Nephron (organoid): ENCODE data around the gene POLR1C.
"Not testable (repeated sequence)": the region's sequence is repeated elsewhere in the genome, so short reads cannot be mapped to it uniquely, and the experiment has no call there.

ENCODE experiments used
- H3K27ac Mint-ChIP-seq, 3 experiments: 2 replicates each; pipeline ENCODE4 v1.8.0; 2020; ENCODE audit warnings: mixed read lengths in 3 of 3, mild to moderate bottlenecking in 2 of 3, moderate library complexity in 1 of 3
- H3K27me3 Mint-ChIP-seq: 2 replicates; pipeline ENCODE4 v1.8.0; 2021; ENCODE audit warnings: low read depth, mild to moderate bottlenecking, moderate library complexity, mixed read lengths
- H3K36me3 Mint-ChIP-seq: 2 replicates; pipeline ENCODE4 v1.8.0; 2020; ENCODE audit warnings: low read depth, mixed read lengths
- H3K4me1 Mint-ChIP-seq: 2 replicates; pipeline ENCODE4 v1.8.0; 2020; ENCODE audit warnings: mixed read lengths
- H3K4me3 Mint-ChIP-seq, 3 experiments: 2 replicates each; pipeline ENCODE4 v1.8.0; 2020; ENCODE audit warnings: mild to moderate bottlenecking in 3 of 3, mixed read lengths in 3 of 3, moderate library complexity in 2 of 3
- H3K9me3 Mint-ChIP-seq: 2 replicates; pipeline ENCODE4 v1.8.0; 2020; ENCODE audit warnings: mixed read lengths
- TF ChIP-seq, protein P1 (sequence below), 3 experiments: fragments of 200-600 bp; sonication (generic); IDR thresholded peaks; one replicate each; pipeline ENCODE4 v1.5.0; 2021; ENCODE audit warnings: antibody characterized with exemption in 3 of 3; ENCODE audit not compliant: unreplicated experiment in 3 of 3

The POLR1C gene

DNA sequence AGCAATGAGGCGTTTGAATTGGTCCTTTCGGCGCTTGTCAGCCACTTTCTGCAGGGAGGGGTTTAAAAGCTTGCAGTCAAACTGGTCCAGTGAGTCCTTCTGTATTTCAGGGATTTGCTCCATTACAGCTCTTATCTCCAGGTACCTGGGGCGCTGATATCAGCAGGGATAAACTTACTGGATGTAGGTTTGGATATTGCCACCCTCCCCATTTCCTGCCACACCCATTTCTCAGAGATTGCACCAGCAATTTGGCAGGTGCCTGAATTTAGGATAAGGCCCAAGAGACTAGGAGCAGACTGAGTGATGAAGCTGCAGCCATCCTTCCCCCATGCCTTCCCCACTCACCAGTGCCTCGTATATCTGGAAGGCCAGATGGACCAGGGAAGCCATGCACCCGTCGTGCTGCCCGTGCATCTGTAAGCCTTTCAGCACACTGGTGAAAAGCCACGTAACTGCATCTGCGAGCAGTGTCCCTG lies 7.6 kb downstream of the POLR1C start:
- TF ChIP-seq, protein P1, sequence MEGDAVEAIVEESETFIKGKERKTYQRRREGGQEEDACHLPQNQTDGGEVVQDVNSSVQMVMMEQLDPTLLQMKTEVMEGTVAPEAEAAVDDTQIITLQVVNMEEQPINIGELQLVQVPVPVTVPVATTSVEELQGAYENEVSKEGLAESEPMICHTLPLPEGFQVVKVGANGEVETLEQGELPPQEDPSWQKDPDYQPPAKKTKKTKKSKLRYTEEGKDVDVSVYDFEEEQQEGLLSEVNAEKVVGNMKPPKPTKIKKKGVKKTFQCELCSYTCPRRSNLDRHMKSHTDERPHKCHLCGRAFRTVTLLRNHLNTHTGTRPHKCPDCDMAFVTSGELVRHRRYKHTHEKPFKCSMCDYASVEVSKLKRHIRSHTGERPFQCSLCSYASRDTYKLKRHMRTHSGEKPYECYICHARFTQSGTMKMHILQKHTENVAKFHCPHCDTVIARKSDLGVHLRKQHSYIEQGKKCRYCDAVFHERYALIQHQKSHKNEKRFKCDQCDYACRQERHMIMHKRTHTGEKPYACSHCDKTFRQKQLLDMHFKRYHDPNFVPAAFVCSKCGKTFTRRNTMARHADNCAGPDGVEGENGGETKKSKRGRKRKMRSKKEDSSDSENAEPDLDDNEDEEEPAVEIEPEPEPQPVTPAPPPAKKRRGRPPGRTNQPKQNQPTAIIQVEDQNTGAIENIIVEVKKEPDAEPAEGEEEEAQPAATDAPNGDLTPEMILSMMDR (IDR thresholded peaks at IDR 0.05; ENCODE audit: unreplicated experiment in 3 of 3): no peak
- Mint-ChIP-seq H3K36me3 (peaks cover 77% of the 10 kb centered on the region), H3K27me3 (peaks cover 3% of the 10 kb centered on the region), H3K27ac (no peak overlapping the region), H3K4me1 (no peaks in the 10 kb centered on the region), H3K4me3 (no peak overlapping the region), H3K9me3 (no peaks in the 10 kb centered on the region)

GRCh38 chr6:43532201-43532600 lies 15.3 kb downstream of the POLR1C start:
- Mint-ChIP-seq H3K4me3 (no peak overlapping the region), H3K36me3 (peaks cover 50% of the 10 kb centered on the region), H3K27me3 (peaks cover 3% of the 10 kb centered on the region), H3K4me1 (no peaks in the 10 kb centered on the region), H3K9me3 (no peaks in the 10 kb centered on the region), H3K27ac (no peak overlapping the region)
- TF ChIP-seq, protein P1 (IDR thresholded peaks at IDR 0.05; ENCODE audit: unreplicated experiment in 3 of 3): no peak

DNA sequence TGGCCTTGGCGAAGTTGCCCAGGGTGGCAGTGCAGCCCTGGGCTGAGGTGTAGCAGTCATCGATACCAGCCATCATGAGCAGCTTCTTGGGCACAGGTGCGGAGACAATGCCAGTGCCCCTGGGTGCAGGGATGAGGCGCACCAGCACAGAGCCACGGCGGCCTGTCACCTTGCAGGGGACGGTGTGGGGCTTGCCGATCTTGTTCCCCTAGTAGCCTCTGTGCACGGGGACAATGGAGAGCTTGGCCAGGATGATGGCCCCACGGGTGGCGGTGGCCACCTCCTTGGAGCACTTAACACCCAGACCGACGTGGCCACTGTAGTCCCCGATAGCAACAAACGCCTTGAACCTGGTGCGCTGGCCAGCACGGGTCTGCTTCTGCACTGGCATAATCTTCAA lies 22.1 kb downstream of the POLR1C start:
- not testable (repeated sequence) for H3K27me3 Mint-ChIP-seq, H3K9me3 Mint-ChIP-seq, H3K27ac Mint-ChIP-seq, H3K4me3 Mint-ChIP-seq, H3K4me1 Mint-ChIP-seq
- peaks cover 41% of the 10 kb centered on the region for H3K36me3 Mint-ChIP-seq

- H3K36me3 Mint-ChIP-seq: peaks cover 42% of the 10 kb centered on the region
- not testable (repeated sequence) for H3K4me1 Mint-ChIP-seq, H3K27ac Mint-ChIP-seq, H3K9me3 Mint-ChIP-seq, H3K4me3 Mint-ChIP-seq, H3K27me3 Mint-ChIP-seq
Measured at GRCh38 chr6:43539409-43539808, 22.5 kb downstream of the POLR1C start.

DNA sequence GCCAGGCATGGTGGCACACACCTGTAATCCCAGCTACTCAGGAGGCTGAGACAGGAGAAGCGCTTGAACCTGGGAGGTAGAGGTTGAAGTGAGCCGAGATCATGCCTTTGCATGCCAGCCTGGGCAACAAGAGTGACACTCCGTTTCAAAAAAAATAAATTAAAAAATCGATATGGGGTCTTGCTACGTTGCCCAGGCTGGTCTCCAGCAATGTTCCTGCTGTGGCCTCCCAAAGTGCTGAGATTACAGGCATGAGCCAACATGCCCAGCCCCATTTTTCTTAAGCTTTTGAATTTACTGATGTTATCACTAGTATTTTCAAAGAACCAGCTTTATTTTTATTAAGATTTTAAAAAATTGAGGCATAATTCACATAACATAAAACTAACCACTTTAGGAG lies 23.6 kb downstream of the POLR1C start:
- no peaks in the 10 kb centered on the region for H3K4me1 Mint-ChIP-seq
- no peaks in the 10 kb centered on the region for H3K27me3 Mint-ChIP-seq
- TF ChIP-seq, protein P1 (IDR thresholded peaks at IDR 0.05; ENCODE audit: unreplicated experiment in 3 of 3): no peak
- H3K27ac Mint-ChIP-seq: no peak overlapping the region
- no peaks in the 10 kb centered on the region for H3K9me3 Mint-ChIP-seq
- H3K4me3 Mint-ChIP-seq: no peak overlapping the region
- H3K36me3 Mint-ChIP-seq: peaks cover 42% of the 10 kb centered on the region

- TF ChIP-seq, protein P1 (IDR thresholded peaks at IDR 0.05; ENCODE audit: unreplicated experiment in 3 of 3): no peak
- Mint-ChIP-seq H3K4me1 (no peaks in the 10 kb centered on the region), H3K36me3 (peaks cover 53% of the 10 kb centered on the region), H3K27me3 (no peaks in the 10 kb centered on the region), H3K4me3 (no peak overlapping the region), H3K9me3 (no peaks in the 10 kb centered on the region), H3K27ac (no peak overlapping the region)
Measured at GRCh38 chr6:43541774-43542471, 25.0 kb downstream of the POLR1C start.

- no peak overlapping the region for H3K27ac Mint-ChIP-seq
- H3K9me3 Mint-ChIP-seq: no peaks in the 10 kb centered on the region
- H3K4me1 Mint-ChIP-seq: no peaks in the 10 kb centered on the region
- no peak overlapping the region for H3K4me3 Mint-ChIP-seq
- peaks cover 57% of the 10 kb centered on the region for H3K36me3 Mint-ChIP-seq
- H3K27me3 Mint-ChIP-seq: no peaks in the 10 kb centered on the region
- TF ChIP-seq, protein P1 (IDR thresholded peaks at IDR 0.05; ENCODE audit: unreplicated experiment in 3 of 3): no peak
Measured at GRCh38 chr6:43544461-43544860, 27.6 kb downstream of the POLR1C start.
